NB4 (cell line): ENCODE data around the gene HSPA12A.

Source experiments
- DNase-seq: peaks from one replicate; pipeline ENCODE4 v3.0.0; 2010; ENCODE audit warnings: low read depth
- H3K4me3 ChIP-seq: one replicate; pipeline ENCODE4 v1.5.1; 2011; ENCODE audit warnings: mild to moderate bottlenecking, low read depth, low read length, moderate library complexity
- MYC ChIP-seq: IDR thresholded peaks from 2 replicates; pipeline ENCODE4 v1.6.1; 2011; ENCODE audit warnings: low read depth, low read length
- POLR2A ChIP-seq: IDR thresholded peaks from 2 replicates; pipeline ENCODE4 v1.6.1; 2011; ENCODE audit warnings: mild to moderate bottlenecking; ENCODE audit not compliant: insufficient read length; ENCODE audit errors: extremely low read depth
- TF ChIP-seq, protein P1 (sequence below): IDR thresholded peaks from 2 replicates; pipeline ENCODE4 v1.6.1; 2011; ENCODE audit warnings: low read depth, low read length
- TF ChIP-seq, protein P2 (sequence below): IDR thresholded peaks from one replicate; pipeline ENCODE4 v1.5.1; 2012; ENCODE audit warnings: low read depth, low read length

HSPA12A gene

GRCh38 chr10:116744163-116744753 is 1.9 kb upstream of the HSPA12A start:
- no peak overlapping the region for H3K4me3 ChIP-seq
- TF ChIP-seq MYC: no peak
- TF ChIP-seq, protein P1, sequence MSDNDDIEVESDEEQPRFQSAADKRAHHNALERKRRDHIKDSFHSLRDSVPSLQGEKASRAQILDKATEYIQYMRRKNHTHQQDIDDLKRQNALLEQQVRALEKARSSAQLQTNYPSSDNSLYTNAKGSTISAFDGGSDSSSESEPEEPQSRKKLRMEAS: no peak
- TF ChIP-seq, protein P2, sequence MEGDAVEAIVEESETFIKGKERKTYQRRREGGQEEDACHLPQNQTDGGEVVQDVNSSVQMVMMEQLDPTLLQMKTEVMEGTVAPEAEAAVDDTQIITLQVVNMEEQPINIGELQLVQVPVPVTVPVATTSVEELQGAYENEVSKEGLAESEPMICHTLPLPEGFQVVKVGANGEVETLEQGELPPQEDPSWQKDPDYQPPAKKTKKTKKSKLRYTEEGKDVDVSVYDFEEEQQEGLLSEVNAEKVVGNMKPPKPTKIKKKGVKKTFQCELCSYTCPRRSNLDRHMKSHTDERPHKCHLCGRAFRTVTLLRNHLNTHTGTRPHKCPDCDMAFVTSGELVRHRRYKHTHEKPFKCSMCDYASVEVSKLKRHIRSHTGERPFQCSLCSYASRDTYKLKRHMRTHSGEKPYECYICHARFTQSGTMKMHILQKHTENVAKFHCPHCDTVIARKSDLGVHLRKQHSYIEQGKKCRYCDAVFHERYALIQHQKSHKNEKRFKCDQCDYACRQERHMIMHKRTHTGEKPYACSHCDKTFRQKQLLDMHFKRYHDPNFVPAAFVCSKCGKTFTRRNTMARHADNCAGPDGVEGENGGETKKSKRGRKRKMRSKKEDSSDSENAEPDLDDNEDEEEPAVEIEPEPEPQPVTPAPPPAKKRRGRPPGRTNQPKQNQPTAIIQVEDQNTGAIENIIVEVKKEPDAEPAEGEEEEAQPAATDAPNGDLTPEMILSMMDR: no peak
- no peak for TF ChIP-seq POLR2A
- DNase-seq: peak; percentile 16

DNA sequence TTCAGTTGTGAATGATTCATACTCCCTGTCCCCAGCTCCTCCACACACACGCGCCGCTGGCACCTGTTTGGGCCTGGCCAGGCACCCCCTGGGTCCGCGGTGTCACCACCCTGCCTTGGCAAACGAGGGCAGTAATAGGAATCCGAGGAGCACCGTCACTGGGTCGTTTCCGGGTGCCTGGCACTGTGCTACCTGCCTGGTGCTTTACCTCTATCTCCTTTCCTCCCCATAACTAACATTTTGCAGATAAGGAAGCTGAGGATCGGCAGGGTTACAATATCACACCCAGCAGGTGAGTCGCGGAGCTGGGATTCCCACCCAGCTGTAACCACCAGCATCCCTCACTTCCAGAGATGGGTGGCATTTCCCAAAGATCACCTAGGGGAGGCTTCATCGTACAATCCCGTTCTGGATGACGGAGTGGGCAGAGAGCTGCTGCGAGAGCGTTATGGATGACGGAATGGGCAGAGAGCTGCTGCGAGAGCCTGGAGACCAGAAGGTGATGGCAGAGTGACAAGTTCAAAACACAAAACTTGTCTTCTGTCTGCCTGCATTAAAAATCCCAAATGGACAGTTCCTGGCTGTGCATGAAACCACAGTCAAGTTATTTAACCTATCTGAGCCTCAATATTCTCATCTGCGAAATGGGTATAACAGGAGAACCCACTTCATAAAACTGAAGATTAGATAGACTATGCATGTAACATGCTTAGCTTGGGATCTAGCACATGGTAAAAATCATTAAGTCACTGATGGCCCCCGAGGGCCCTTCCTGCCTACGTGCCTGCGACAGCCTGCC is 1.1 kb upstream of the HSPA12A start:
- no peak overlapping the region for H3K4me3 ChIP-seq
- TF ChIP-seq, protein P1: no peak
- TF ChIP-seq MYC: no peak
- no peak for TF ChIP-seq POLR2A
- TF ChIP-seq, protein P2: no peak

DNA sequence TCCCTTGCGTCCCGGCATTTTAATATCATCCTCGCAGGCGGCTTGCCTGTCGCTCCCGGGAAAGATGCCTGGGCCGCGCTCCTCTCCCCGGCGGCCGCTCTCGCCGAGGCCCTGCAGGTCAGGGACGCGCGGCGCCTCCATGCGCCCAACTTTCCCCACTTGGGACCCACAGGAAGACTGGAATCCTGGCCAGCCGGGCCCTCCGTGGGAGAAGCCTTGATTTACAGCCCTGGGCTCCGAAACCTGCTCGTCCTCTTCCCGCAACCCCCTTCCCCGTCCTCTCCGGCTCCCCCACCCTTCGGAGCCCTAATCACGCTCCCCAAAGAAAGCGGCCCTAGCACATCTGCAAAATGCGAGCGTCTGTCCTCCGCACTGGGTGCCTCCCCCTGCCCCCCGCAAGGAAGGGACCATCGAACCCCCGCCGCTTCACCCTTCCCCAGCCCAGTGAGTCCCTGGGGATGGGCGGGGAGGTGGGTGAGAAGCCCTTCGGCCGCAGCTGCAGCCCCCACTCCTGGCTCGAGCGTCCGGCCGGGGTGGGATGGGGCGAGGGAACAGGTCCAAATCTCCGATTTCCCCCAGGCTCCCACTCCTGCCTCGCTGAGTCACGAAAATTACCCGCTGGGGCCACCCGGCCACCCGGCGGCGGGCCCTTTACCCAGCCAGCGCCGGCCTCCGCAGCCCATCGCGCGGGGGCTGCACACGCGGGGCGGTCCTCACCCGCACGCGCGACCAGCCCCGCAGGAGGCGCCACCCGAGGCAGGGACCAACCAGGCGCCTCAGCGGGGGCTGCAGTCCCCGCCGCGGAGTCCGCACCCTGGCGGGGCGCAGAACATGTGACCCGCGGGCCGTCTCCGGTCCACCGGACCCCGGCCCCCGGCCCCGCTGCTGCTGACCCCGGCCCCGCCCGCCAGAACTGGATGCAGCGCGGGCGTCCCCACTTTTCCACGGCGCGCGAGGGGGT is 695 bp downstream of the HSPA12A start:
- TF ChIP-seq POLR2A (no peak), MYC (no peak)
- TF ChIP-seq, protein P2: no peak
- TF ChIP-seq, protein P1: no peak

More for the DNA sequence above, 1.1 kb upstream of the HSPA12A start:
- DNase-seq: no peak

GRCh38 chr10:116740971-116741370 is 1.4 kb downstream of the HSPA12A start:
- no peak for TF ChIP-seq POLR2A
- TF ChIP-seq, protein P1: no peak
- no peak for TF ChIP-seq MYC
- TF ChIP-seq, protein P2: no peak
- DNase-seq: no peak
- H3K4me3 ChIP-seq: no peak overlapping the region

More for the DNA sequence above, 695 bp downstream of the HSPA12A start:
- no peak for DNase-seq
- no peak overlapping the region for H3K4me3 ChIP-seq

- H3K4me3 ChIP-seq: no peak overlapping the region
- TF ChIP-seq, protein P1: no peak
- TF ChIP-seq MYC: no peak
- TF ChIP-seq POLR2A: no peak
- TF ChIP-seq, protein P2: no peak
- no peak for DNase-seq
These were observed 4.0 kb downstream of the HSPA12A start for GRCh38 chr10:116738339-116738738.
